ENCODE results near the gene STK25.

- TF ChIP-seq CTCF (conservative IDR thresholded peaks at IDR 0.05) (no peak), EZH2 (IDR thresholded peaks at IDR 0.05; ENCODE audit: low read depth) (no peak)
Measured at GRCh38 chr2:241473399-241473798, 35.0 kb downstream of the STK25 start.
